HCT116 (cell line): Measurements from ENCODE around the gene ACP4.

ENCODE experiments used
- ATF3 ChIP-seq: IDR thresholded peaks from 2 replicates; pipeline ENCODE4 v1.6.1; 2012
- POLR2A ChIP-seq: IDR thresholded peaks from 2 replicates; pipeline ENCODE4 v1.7.0; 2011; ENCODE audit warnings: borderline replicate concordance; ENCODE audit not compliant: insufficient read depth, insufficient read length; ENCODE audit errors: extremely low read depth
- POLR2AphosphoS5 ChIP-seq: IDR thresholded peaks from 2 replicates; pipeline ENCODE4 v1.6.1; 2011; ENCODE audit warnings: mild to moderate bottlenecking, low read depth, low read length, moderate library complexity
- RAD21 ChIP-seq: IDR thresholded peaks from 2 replicates; pipeline ENCODE4 v1.6.1; 2012; ENCODE audit warnings: low read depth, mild to moderate bottlenecking
- ZBTB33 ChIP-seq: IDR thresholded peaks from 2 replicates; pipeline ENCODE4 v1.6.1; 2011; ENCODE audit warnings: mild to moderate bottlenecking, low read length, moderate library complexity; ENCODE audit not compliant: insufficient replicate concordance; ENCODE audit errors: extremely low read depth
- ZFX ChIP-seq: fragments of 450-650 bp; IDR thresholded peaks from 2 replicates; pipeline ENCODE4 v1.6.1; 2017
- TF ChIP-seq, protein P1 (sequence below), 3 experiments: fragments of 200-600 bp in 1 of 3; sonication (generic) in 1 of 3; IDR thresholded peaks in 2 of 3; conservative IDR thresholded peaks in 1 of 3; 2 replicates each; pipeline ENCODE4 v1.5.1; 2012 to 2017; ENCODE audit warnings: low read depth in 2 of 3, low read length in 2 of 3, antibody characterized with exemption in 1 of 3, borderline replicate concordance in 1 of 3, control low read depth in 1 of 3, mild to moderate bottlenecking in 1 of 3, mixed read lengths in 1 of 3, mixed run types in 1 of 3, moderate library complexity in 1 of 3; ENCODE audit not compliant: insufficient read depth in 1 of 3
- TF ChIP-seq, protein P2 (sequence below): IDR thresholded peaks from 2 replicates; pipeline ENCODE4 v1.6.1; 2012

DNA sequence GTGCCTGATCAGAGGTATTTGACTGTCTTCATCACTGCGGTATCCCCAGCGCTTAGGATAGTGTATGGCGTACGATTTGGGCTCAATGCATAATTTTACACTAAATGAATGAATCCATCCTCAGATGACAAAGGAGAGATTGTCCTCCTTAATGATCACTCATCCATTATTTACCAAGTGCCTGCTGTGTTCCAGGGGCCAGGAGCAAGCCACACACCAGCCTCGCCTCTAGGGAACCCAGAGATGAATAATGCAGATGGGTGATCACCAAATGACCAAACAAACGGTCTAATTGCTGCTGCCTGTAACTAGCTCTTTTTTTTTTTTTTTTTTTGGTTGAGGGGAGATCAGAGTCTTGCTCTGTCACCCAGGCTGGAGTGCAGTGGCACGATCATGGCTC lies 25.8 kb upstream of the ACP4 start:
- TF ChIP-seq ZFX: no peak
- TF ChIP-seq, protein P1, sequence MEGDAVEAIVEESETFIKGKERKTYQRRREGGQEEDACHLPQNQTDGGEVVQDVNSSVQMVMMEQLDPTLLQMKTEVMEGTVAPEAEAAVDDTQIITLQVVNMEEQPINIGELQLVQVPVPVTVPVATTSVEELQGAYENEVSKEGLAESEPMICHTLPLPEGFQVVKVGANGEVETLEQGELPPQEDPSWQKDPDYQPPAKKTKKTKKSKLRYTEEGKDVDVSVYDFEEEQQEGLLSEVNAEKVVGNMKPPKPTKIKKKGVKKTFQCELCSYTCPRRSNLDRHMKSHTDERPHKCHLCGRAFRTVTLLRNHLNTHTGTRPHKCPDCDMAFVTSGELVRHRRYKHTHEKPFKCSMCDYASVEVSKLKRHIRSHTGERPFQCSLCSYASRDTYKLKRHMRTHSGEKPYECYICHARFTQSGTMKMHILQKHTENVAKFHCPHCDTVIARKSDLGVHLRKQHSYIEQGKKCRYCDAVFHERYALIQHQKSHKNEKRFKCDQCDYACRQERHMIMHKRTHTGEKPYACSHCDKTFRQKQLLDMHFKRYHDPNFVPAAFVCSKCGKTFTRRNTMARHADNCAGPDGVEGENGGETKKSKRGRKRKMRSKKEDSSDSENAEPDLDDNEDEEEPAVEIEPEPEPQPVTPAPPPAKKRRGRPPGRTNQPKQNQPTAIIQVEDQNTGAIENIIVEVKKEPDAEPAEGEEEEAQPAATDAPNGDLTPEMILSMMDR (IDR thresholded peaks at IDR 0.05 in 2 of 3, conservative IDR thresholded peaks at IDR 0.05 in 1 of 3; ENCODE audit: borderline replicate concordance in 1 of 3, insufficient read depth in 1 of 3, low read depth in 2 of 3, low read length in 2 of 3): no peak
- no peak for TF ChIP-seq ZBTB33
- TF ChIP-seq, protein P2, sequence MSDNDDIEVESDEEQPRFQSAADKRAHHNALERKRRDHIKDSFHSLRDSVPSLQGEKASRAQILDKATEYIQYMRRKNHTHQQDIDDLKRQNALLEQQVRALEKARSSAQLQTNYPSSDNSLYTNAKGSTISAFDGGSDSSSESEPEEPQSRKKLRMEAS: no peak
- TF ChIP-seq POLR2A: no peak
- no peak for TF ChIP-seq POLR2AphosphoS5
- no peak for TF ChIP-seq ATF3
- TF ChIP-seq RAD21: no peak
